Epithelial cell of esophagus (primary cell): ENCODE results near the gene GPER1.
A peak's percentile ranks its signal among the peaks of the same experiment; 100 is the strongest.
"Not testable (repeated sequence)": the region's sequence is repeated elsewhere in the genome, so short reads cannot be mapped to it uniquely, and the experiment has no call there.

Source experiments
- DNase-seq: peaks from one replicate; pipeline ENCODE4 v3.0.0; 2010; ENCODE audit warnings: low read depth
- H3K4me3 ChIP-seq: 2 replicates; pipeline ENCODE4 v1.5.1; 2011; ENCODE audit warnings: mild to moderate bottlenecking, low read length, control low read depth
- TF ChIP-seq, protein P1 (sequence below): IDR thresholded peaks from 2 replicates; pipeline ENCODE4 v1.5.1; 2011; ENCODE audit warnings: low read depth, mild to moderate bottlenecking, low read length, control low read depth, inconsistent platforms; ENCODE audit not compliant: insufficient read depth; ENCODE audit errors: missing control alignments

Gene GPER1

DNA sequence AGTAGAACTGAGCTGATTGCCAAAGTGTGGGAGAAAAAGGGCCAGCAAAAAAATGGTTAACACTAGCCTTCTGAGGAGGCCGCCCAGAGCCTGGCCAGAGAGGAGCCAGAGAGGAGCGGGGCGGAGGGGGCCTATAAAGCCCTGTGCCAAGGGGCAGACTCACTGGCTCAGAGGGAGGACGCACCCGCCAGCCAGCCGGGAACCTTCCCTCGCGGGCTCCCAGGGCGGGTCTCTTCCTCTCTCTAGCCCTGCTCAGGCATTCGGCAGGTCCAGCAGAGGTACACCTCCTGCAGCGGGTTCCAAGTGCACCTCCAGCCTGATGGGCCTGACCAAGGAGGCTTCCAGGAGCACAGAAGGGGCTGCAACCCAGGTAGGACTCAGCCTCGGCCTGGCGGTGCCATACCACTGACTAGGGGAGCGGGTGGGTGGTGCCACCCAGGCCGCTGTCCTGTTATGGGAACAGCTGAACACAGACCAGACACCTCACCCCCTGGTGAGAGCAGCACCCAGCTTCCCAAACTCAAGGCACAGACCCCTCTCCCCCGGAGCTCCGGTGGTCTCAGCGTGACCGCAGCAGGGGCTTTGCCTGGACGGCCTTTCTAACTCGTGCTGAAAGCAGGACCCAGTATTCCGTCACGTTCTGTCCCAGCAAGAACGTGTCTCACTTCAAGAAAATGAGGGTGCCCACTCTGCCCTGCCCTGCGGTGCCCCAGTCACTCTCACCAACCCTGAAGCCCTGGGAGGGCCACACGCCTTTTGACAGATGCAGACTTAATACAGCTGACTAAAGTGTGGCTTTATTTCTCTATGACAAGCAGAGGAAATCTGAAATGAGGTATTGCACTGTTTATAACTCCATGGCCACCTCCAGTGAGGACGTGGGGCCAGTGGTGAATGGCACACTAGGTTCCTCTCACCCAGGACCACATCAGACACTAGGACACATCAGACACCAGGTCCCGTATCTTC lies at the start of gene GPER1:
Gene GPER1, plus strand, starts transcription at position 162 of the 969 bp plus-strand sequence. CDS start 3,616 bp downstream, outside the sequence.
- peak; percentile 15 for DNase-seq
- H3K4me3 ChIP-seq, result peak within 1 kb of the TSS; percentile 38
- TF ChIP-seq, protein P1, sequence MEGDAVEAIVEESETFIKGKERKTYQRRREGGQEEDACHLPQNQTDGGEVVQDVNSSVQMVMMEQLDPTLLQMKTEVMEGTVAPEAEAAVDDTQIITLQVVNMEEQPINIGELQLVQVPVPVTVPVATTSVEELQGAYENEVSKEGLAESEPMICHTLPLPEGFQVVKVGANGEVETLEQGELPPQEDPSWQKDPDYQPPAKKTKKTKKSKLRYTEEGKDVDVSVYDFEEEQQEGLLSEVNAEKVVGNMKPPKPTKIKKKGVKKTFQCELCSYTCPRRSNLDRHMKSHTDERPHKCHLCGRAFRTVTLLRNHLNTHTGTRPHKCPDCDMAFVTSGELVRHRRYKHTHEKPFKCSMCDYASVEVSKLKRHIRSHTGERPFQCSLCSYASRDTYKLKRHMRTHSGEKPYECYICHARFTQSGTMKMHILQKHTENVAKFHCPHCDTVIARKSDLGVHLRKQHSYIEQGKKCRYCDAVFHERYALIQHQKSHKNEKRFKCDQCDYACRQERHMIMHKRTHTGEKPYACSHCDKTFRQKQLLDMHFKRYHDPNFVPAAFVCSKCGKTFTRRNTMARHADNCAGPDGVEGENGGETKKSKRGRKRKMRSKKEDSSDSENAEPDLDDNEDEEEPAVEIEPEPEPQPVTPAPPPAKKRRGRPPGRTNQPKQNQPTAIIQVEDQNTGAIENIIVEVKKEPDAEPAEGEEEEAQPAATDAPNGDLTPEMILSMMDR, result no peak

DNA sequence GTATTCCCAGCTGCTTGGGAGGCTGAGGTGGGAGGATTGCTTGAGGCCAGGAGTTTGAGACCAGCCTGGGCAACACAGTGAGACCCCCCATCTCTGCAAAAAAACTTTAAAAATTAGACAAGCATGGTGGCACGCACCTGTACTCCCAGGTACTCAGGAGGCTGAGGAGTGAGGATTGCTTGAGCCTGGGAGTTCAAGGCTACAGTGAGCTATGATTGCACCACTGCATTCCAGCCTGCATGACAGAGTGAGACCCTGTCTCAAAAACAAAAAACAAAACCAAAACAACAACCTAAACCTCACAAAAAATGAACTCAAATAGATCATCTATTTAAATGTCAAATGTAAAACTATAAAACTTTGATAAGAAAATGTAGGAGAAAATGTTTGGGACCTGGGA lies 47.7 kb upstream of the GPER1 start:
- H3K4me3 ChIP-seq, DNase-seq: not testable (repeated sequence)

DNA sequence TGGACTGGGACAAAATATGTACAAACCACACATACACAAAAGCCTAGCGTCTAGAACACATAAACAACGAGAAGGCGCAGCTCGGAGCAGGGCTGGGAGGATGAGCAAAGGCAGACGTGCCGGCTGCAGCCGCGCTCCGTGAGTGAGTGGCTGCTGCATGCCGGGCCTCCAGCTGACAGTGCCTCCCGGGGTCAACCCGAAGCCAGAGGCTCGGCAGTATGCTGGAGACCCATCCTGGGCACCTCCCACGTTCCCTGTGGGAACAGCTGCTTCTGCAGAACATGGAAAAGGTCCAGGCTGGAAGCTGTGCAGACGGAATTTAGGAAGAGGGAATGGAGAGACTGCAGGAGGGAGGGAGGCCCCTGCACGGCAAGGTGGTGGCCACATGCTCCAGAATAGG lies 47.1 kb upstream of the GPER1 start:
- H3K4me3 ChIP-seq, result no peak overlapping the region
- TF ChIP-seq, protein P1, result no peak
- DNase-seq, result no peak

DNA sequence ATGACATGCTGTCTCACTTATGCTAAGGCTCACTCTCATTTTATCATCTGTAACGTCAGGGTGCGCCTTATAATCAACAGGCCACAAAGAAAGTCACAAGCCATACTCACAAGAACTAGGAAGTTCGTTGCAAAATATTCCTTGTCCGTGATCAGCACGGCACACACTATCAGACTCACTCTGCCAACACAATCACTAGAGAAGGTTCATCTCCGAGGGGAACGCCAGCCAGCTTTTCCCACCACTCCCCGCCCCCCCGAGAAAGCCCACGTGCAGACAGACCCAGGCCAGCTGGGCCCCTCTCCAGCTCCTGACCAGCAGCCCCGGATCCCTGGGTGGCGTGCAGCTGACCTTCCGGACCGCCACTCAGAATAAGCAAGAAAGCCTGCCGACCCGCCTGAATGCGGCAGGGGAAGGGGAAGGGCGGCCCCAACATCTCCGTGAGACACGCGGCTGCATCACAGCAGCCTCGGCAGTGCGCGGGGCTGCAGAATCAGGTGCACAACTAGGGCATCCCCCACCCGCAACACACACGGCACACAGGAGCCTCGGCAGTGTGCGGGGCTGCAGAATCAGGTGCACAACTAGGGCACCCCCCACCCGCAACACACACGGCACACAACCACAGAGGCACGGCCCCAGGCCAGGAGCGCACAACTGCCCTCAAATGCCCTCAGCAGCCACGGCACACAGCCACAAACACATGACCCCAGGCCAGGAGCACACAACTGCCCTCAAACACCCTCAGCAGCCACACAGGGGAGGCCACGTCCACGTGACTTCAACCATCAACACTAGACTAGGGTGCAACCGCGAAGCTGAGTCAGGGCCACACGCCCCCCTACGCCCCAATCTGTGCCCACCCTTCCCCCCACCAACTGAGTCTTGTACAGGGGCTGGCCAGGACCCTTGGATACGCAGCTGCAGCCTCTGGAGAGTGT lies 46.1 kb upstream of the GPER1 start:
- DNase-seq, result no peak

DNA sequence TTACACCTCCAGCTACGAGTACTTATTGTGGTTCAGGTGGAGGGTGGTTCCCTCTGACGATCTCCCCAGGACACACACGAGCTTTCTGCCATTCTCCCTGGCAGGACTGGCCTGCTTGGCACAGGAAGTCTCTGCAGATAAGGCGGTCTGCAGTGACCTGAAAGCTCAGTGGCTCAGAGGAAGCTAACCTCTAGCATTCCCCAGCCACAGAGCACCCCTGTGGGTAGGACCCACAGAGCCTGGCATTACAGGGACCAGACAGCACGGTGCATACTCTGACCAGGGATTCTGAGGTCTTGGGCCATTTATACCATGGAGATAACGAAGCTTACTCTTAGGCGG lies 45.5 kb upstream of the GPER1 start:
- DNase-seq, result no peak
- TF ChIP-seq, protein P1, result no peak
- no peak overlapping the region for H3K4me3 ChIP-seq

More for the DNA sequence above, 46.1 kb upstream of the GPER1 start:
- TF ChIP-seq, protein P1, result no peak
- no peak overlapping the region for H3K4me3 ChIP-seq

DNA sequence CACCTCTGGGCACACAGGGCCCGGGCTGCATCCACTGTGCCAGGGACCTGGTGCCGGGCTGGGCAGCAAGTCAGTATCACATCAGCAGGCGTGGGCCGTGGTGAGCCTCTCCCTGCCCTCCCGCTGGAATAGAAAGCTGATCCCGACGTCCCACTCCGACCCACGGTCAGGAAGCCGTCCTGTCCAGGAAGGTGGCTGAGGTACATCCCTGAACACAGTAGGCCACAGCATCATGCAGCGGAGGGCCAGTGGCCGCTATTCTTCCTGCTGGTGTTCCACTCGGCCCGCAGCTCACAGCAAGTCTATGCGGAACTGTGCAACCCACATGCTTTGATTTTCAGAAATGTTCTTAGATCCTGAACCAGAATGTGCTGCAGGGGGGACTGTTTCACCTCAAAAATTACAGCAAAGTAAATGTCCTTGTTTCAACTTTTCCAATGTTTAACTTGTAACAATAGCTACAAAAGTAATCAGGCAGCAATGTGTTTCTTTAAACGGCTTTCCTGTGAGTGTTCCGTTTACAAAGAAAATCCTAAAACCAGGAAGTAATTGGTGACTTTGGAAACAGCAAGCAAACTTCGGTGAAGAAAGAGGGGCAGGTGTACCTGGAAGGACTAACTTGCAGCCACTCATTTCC lies 44.2 kb upstream of the GPER1 start:
- H3K4me3 ChIP-seq, result peak overlapping the region; percentile 50
- TF ChIP-seq, protein P1, result no peak
- peak; percentile 11 for DNase-seq
